PFSK-1 (cell line): Measurements from ENCODE around the gene TM9SF2.

ENCODE experiments used
- FOXP2 ChIP-seq: optimal IDR thresholded peaks from 2 replicates; pipeline ENCODE3; 2011; ENCODE audit warnings: borderline replicate concordance, control low read depth, inconsistent platforms; ENCODE audit not compliant: insufficient read depth; ENCODE audit errors: extremely low read length, extremely low read depth
- POLR2AphosphoS5 ChIP-seq: IDR thresholded peaks from 2 replicates; pipeline ENCODE4 v1.6.1; 2012; ENCODE audit warnings: low read depth, mild to moderate bottlenecking, control low read depth, low read length, moderate library complexity
- REST ChIP-seq, 2 experiments: IDR thresholded peaks; 2 replicates each; pipeline versions ENCODE4 v1.6.1 to v1.8.0; 2011 to 2012; ENCODE audit warnings: low read depth in 2 of 2, low read length in 2 of 2, control low read depth in 1 of 2, inconsistent platforms in 1 of 2, mild to moderate bottlenecking in 1 of 2, moderate library complexity in 1 of 2; ENCODE audit not compliant: insufficient read depth in 1 of 2
- SIN3A ChIP-seq: IDR thresholded peaks from 2 replicates; pipeline ENCODE4 v1.6.1; 2012; ENCODE audit warnings: mild to moderate bottlenecking, low read length, moderate library complexity, borderline replicate concordance; ENCODE audit not compliant: insufficient read depth
- TAF1 ChIP-seq: IDR thresholded peaks from 2 replicates; pipeline ENCODE4 v1.6.1; 2012; ENCODE audit warnings: low read length, control low read depth, borderline replicate concordance; ENCODE audit not compliant: insufficient read depth

The TM9SF2 gene

GRCh38 chr13:99523838-99524237, 22.6 kb downstream of the TM9SF2 start:
- TF ChIP-seq POLR2AphosphoS5 (no peak), REST (IDR thresholded peaks at IDR 0.05; ENCODE audit: insufficient read depth in 1 of 2, low read depth in 2 of 2, low read length in 2 of 2) (no peak), SIN3A (no peak), FOXP2 (no peak), TAF1 (no peak)

- TF ChIP-seq SIN3A: no peak
- TF ChIP-seq TAF1: no peak
- no peak for TF ChIP-seq FOXP2
- no peak for TF ChIP-seq POLR2AphosphoS5
- TF ChIP-seq REST (IDR thresholded peaks at IDR 0.05; ENCODE audit: insufficient read depth in 1 of 2, low read depth in 2 of 2, low read length in 2 of 2): no peak
Measured at GRCh38 chr13:99525967-99526366, 24.7 kb downstream of the TM9SF2 start.

- TF ChIP-seq REST (IDR thresholded peaks at IDR 0.05; ENCODE audit: insufficient read depth in 1 of 2, low read depth in 2 of 2, low read length in 2 of 2): no peak
- no peak for TF ChIP-seq TAF1
- no peak for TF ChIP-seq FOXP2
- TF ChIP-seq POLR2AphosphoS5: no peak
- no peak for TF ChIP-seq SIN3A
Measured at GRCh38 chr13:99526549-99526948, 25.3 kb downstream of the TM9SF2 start.

- TF ChIP-seq POLR2AphosphoS5 (no peak), SIN3A (no peak), TAF1 (no peak), REST (IDR thresholded peaks at IDR 0.05; ENCODE audit: insufficient read depth in 1 of 2, low read depth in 2 of 2, low read length in 2 of 2) (no peak), FOXP2 (no peak)
Measured at GRCh38 chr13:99527301-99527700, 26.0 kb downstream of the TM9SF2 start.

GRCh38 chr13:99528547-99528946, 27.3 kb downstream of the TM9SF2 start:
- TF ChIP-seq FOXP2 (no peak), REST (IDR thresholded peaks at IDR 0.05; ENCODE audit: insufficient read depth in 1 of 2, low read depth in 2 of 2, low read length in 2 of 2) (no peak), TAF1 (no peak), SIN3A (no peak), POLR2AphosphoS5 (no peak)
